ACC112 (cell line): ENCODE data around the gene TBC1D2B.

Experiments used
- H2AFZ ChIP-seq: fragments of 200-600 bp; sonication (generic); one replicate; pipeline ENCODE4 v1.6.0; 2017; ENCODE audit warnings: antibody characterized with exemption, low read length; ENCODE audit not compliant: unreplicated experiment
- H3K27ac ChIP-seq: fragments of 200-600 bp; sonication (generic); 2 replicates; pipeline ENCODE4 v1.5.1; 2014; ENCODE audit warnings: low read depth, mild to moderate bottlenecking, antibody characterized with exemption, low read length, moderate library complexity
- H3K27me3 ChIP-seq: fragments of 200-600 bp; sonication (generic); 2 replicates; pipeline ENCODE4 v1.6.1; 2014; ENCODE audit warnings: mild to moderate bottlenecking, antibody characterized with exemption, low read length, moderate library complexity, mixed read lengths; ENCODE audit not compliant: insufficient read depth
- H3K36me3 ChIP-seq: fragments of 200-600 bp; sonication (generic); 2 replicates; pipeline ENCODE4 v1.6.1; 2016; ENCODE audit warnings: mild to moderate bottlenecking, antibody characterized with exemption, low read length, moderate library complexity, mixed read lengths; ENCODE audit not compliant: insufficient read depth
- H3K4me1 ChIP-seq: fragments of 200-600 bp; sonication (generic); one replicate; pipeline ENCODE4 v1.6.1; 2016; ENCODE audit warnings: low read length, mixed read lengths; ENCODE audit not compliant: insufficient read depth, unreplicated experiment, control insufficient read depth
- H3K4me3 ChIP-seq: fragments of 200-600 bp; sonication (generic); 2 replicates; pipeline ENCODE4 v1.5.1; 2014; ENCODE audit warnings: mild to moderate bottlenecking, low read depth, low read length
- H3K79me2 ChIP-seq: fragments of 200-600 bp; sonication (generic); one replicate; pipeline ENCODE4 v1.6.0; 2016; ENCODE audit warnings: low read length; ENCODE audit not compliant: control insufficient read depth, unreplicated experiment, insufficient read depth

TBC1D2B gene

GRCh38 chr15:78010067-78010466 lies 67.4 kb downstream of the TBC1D2B start:
- Histone ChIP-seq H3K4me3 (no peak overlapping the region), H3K36me3 (peaks cover 15% of the 10 kb centered on the region), H2AFZ (no peak overlapping the region), H3K27me3 (no peaks in the 10 kb centered on the region), H3K27ac (no peak overlapping the region), H3K4me1 (peaks cover 20% of the 10 kb centered on the region), H3K79me2 (no peaks in the 10 kb centered on the region)

- H3K27me3 ChIP-seq = no peaks in the 10 kb centered on the region
- H3K79me2 ChIP-seq = no peaks in the 10 kb centered on the region
- H3K27ac ChIP-seq = no peak overlapping the region
- peaks cover 11% of the 10 kb centered on the region for H3K36me3 ChIP-seq
- H2AFZ ChIP-seq = no peak overlapping the region
- no peak overlapping the region for H3K4me3 ChIP-seq
- peaks cover 32% of the 10 kb centered on the region for H3K4me1 ChIP-seq
These were observed 69.3 kb downstream of the TBC1D2B start for GRCh38 chr15:78007964-78008886.

GRCh38 chr15:78007211-78007931 lies 70.1 kb downstream of the TBC1D2B start:
- Histone ChIP-seq H3K27me3 (no peaks in the 10 kb centered on the region), H3K4me3 (no peak overlapping the region), H3K4me1 (peaks cover 32% of the 10 kb centered on the region), H3K36me3 (peaks cover 11% of the 10 kb centered on the region), H3K27ac (no peak overlapping the region), H2AFZ (no peak overlapping the region), H3K79me2 (no peaks in the 10 kb centered on the region)

GRCh38 chr15:78006567-78007205 lies 70.8 kb downstream of the TBC1D2B start:
- H3K36me3 ChIP-seq = peaks cover 10% of the 10 kb centered on the region; the same call in 1 of the 2 replicates
- H3K27ac ChIP-seq = no peak overlapping the region
- H3K79me2 ChIP-seq = no peaks in the 10 kb centered on the region

GRCh38 chr15:78004919-78005634 lies 72.4 kb downstream of the TBC1D2B start:
- Histone ChIP-seq H2AFZ (no peak overlapping the region), H3K27me3 (no peaks in the 10 kb centered on the region), H3K4me1 (peaks cover 32% of the 10 kb centered on the region), H3K36me3 (peaks cover 20% of the 10 kb centered on the region), H3K4me3 (no peak overlapping the region), H3K27ac (peak overlapping the region; percentile 17; the same call in 1 of the 2 replicates), H3K79me2 (no peaks in the 10 kb centered on the region)

More at GRCh38 chr15:78006567-78007205, 70.8 kb downstream of the TBC1D2B start:
- H2AFZ ChIP-seq = no peak overlapping the region
- H3K4me3 ChIP-seq = no peak overlapping the region
- no peaks in the 10 kb centered on the region for H3K27me3 ChIP-seq
- peaks cover 32% of the 10 kb centered on the region for H3K4me1 ChIP-seq

GRCh38 chr15:78004222-78004727 lies 73.2 kb downstream of the TBC1D2B start:
- Histone ChIP-seq H3K79me2 (no peaks in the 10 kb centered on the region), H3K27ac (peak overlapping the region; percentile 14; the same call in 1 of the 2 replicates), H3K36me3 (peaks cover 20% of the 10 kb centered on the region), H3K4me3 (no peak overlapping the region), H3K4me1 (peaks cover 32% of the 10 kb centered on the region), H2AFZ (no peak overlapping the region), H3K27me3 (no peaks in the 10 kb centered on the region)

GRCh38 chr15:78003539-78004008 lies 73.9 kb downstream of the TBC1D2B start:
- H3K4me1 ChIP-seq = peaks cover 31% of the 10 kb centered on the region
- no peak overlapping the region for H2AFZ ChIP-seq
- H3K27ac ChIP-seq = no peak overlapping the region
- H3K4me3 ChIP-seq = no peak overlapping the region
- no peaks in the 10 kb centered on the region for H3K79me2 ChIP-seq
- no peaks in the 10 kb centered on the region for H3K27me3 ChIP-seq
- H3K36me3 ChIP-seq = peaks cover 20% of the 10 kb centered on the region

GRCh38 chr15:78002996-78003395 lies 74.5 kb downstream of the TBC1D2B start:
- no peaks in the 10 kb centered on the region for H3K79me2 ChIP-seq
- H3K27me3 ChIP-seq = no peaks in the 10 kb centered on the region
- no peak overlapping the region for H3K27ac ChIP-seq
- H3K4me1 ChIP-seq = peaks cover 26% of the 10 kb centered on the region
- H2AFZ ChIP-seq = no peak overlapping the region
- no peak overlapping the region for H3K4me3 ChIP-seq
- peaks cover 20% of the 10 kb centered on the region for H3K36me3 ChIP-seq

GRCh38 chr15:78001656-78002055 lies 75.9 kb downstream of the TBC1D2B start:
- H3K79me2 ChIP-seq = no peaks in the 10 kb centered on the region
- peaks cover 20% of the 10 kb centered on the region for H3K4me1 ChIP-seq
- no peaks in the 10 kb centered on the region for H3K27me3 ChIP-seq
- H3K36me3 ChIP-seq = peaks cover 20% of the 10 kb centered on the region
- H3K4me3 ChIP-seq = no peak overlapping the region
- no peak overlapping the region for H3K27ac ChIP-seq
- no peak overlapping the region for H2AFZ ChIP-seq

- Histone ChIP-seq H3K27me3 (no peaks in the 10 kb centered on the region), H3K79me2 (no peaks in the 10 kb centered on the region), H3K36me3 (peaks cover 20% of the 10 kb centered on the region), H3K4me3 (no peak overlapping the region), H3K27ac (no peak overlapping the region), H3K4me1 (peaks cover 20% of the 10 kb centered on the region), H2AFZ (no peak overlapping the region)
These were observed 76.6 kb downstream of the TBC1D2B start for GRCh38 chr15:78000927-78001249.
